ENCODE measurements around the gene PFDN5.

DNA sequence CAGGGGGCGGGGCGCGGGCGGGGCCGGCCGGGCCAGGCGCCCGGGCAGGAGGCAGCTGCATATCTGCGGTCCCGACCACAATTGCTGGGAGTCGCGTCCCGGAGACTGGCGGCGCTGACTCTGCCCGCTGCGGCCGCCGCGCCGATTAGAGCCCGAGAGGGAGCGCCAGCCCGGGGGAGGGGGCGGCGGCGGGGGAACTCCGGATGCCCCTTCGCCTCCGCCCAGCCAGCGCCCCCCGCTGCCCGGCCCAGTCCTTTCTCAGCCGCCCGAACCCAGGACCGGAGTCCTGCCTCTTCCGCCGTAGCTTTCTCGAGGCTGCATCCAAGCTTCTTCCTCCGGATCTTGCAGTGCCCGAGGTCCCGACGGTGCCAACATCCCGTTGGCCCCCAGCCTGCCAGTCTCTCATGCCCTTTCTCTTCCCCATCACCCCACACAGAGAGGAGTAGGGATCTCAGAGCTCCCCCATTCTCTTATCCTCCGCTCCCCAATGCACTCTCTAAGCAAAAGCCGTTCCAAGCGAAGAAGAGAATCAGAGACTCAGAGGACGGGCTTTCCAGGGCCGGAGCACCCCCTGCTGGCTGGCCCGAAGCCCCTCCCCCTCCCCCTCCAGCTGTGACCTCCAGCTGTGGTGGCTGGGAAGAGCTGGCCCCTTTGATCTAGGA lies 49.6 kb downstream of the PFDN5 start:
- peak; percentile 73; the same call in 1 of the 2 replicates for TF ChIP-seq CTBP1 (IDR thresholded peaks at IDR 0.05; ENCODE audit: borderline replicate concordance)
- no peak for TF ChIP-seq SIN3B (IDR thresholded peaks at IDR 0.05; ENCODE audit: low read depth)
- no peak for TF ChIP-seq HMG20B (CRISPR knock-in tag; IDR thresholded peaks at IDR 0.05)
- no peak for TF ChIP-seq ZNF24 (IDR thresholded peaks at IDR 0.05)
- TF ChIP-seq MCM2 (IDR thresholded peaks at IDR 0.05; ENCODE audit: low read depth): no peak
- TF ChIP-seq ZNF778 (CRISPR knock-in tag; IDR thresholded peaks at IDR 0.05): no peak
- no peak for TF ChIP-seq FOXM1 (IDR thresholded peaks at IDR 0.05; ENCODE audit: low read depth)
- TF ChIP-seq FOXM1 (CRISPR knock-in tag; IDR thresholded peaks at IDR 0.05; ENCODE audit: low read depth): no peak
- no peak for TF ChIP-seq TCF7L2 (IDR thresholded peaks at IDR 0.05; ENCODE audit: low read depth, low read length)
- TF ChIP-seq ZNF12 (CRISPR knock-in tag; IDR thresholded peaks at IDR 0.05): no peak
- no peak for TF ChIP-seq ZNF197 (CRISPR knock-in tag; IDR thresholded peaks at IDR 0.05; ENCODE audit: low read depth)
- no peak for TF ChIP-seq POLR3A (IDR thresholded peaks at IDR 0.05; ENCODE audit: borderline replicate concordance, extremely low read depth, insufficient read depth, insufficient read length)
- peak; percentile 84 to 88 (median 87) for TF ChIP-seq CTCF (IDR thresholded peaks at IDR 0.05 in 2 of 3, conservative IDR thresholded peaks at IDR 0.05 in 1 of 3; ENCODE audit: insufficient read depth in 2 of 3, low read depth in 1 of 3, low read length in 3 of 3)
- TF ChIP-seq ZNF263 (CRISPR knock-in tag; IDR thresholded peaks at IDR 0.05; ENCODE audit: borderline replicate concordance): no peak; the same call in 1 of the 2 replicates
- peak; percentile 36; the same call in 1 of the 2 replicates for TF ChIP-seq PHF8 (IDR thresholded peaks at IDR 0.05; ENCODE audit: borderline replicate concordance, low read length)

Data from K562 (cell line).